Lower leg skin (tissue), 3 donors: ENCODE measurements around the gene BOD1.

Source experiments
- CTCF ChIP-seq, 3 donors: fragments of 450-650 bp; IDR thresholded peaks; one replicate each; pipeline ENCODE4 v1.5.1; 2016; ENCODE audit warnings: antibody characterized with exemption in 3 of 3, mild to moderate bottlenecking in 3 of 3, moderate library complexity in 2 of 3
- POLR2A ChIP-seq, 2 donors: fragments of 450-650 bp; IDR thresholded peaks; one replicate each; pipeline ENCODE4 v1.6.1; 2016 to 2017; ENCODE audit warnings: antibody characterized with exemption in 2 of 2, mild to moderate bottlenecking in 1 of 2, moderate library complexity in 1 of 2

GRCh38 chr5:173604141-173604540 lies 12.3 kb downstream of the BOD1 start:
- TF ChIP-seq CTCF (IDR thresholded peaks at IDR 0.05) (no peak), POLR2A (IDR thresholded peaks at IDR 0.05) (no peak)
